HG02759 (cell line): ENCODE data around the gene SETD6.
A peak's percentile ranks its signal among the peaks of the same experiment; 100 is the strongest.

Experiments
- ATAC-seq: cut with Tn5 transposase; IDR thresholded peaks from one replicate; pipeline ENCODE4 v1.9.1; 2021; ENCODE audit warnings: mild to moderate bottlenecking, moderate library complexity; ENCODE audit not compliant: unreplicated experiment

The SETD6 gene

GRCh38 chr16:58507963-58508670 lies 7.2 kb upstream of the SETD6 start:
- no peak for ATAC-seq

GRCh38 chr16:58508671-58509251 lies 6.6 kb upstream of the SETD6 start:
- ATAC-seq: no peak

GRCh38 chr16:58509256-58510096 lies 5.8 kb upstream of the SETD6 start:
- no peak for ATAC-seq

GRCh38 chr16:58510097-58510775 lies 5.1 kb upstream of the SETD6 start:
- no peak for ATAC-seq

GRCh38 chr16:58510776-58511628 lies 4.3 kb upstream of the SETD6 start:
- ATAC-seq: no peak

GRCh38 chr16:58511933-58512815 lies 3.1 kb upstream of the SETD6 start:
- peak; percentile 32 for ATAC-seq

- no peak for ATAC-seq
Measured at GRCh38 chr16:58513874-58514273, 1.4 kb upstream of the SETD6 start.

GRCh38 chr16:58515871-58516767 lies 802 bp downstream of the SETD6 start:
- peak; percentile 44 for ATAC-seq

GRCh38 chr16:58516768-58517107 lies 1.4 kb downstream of the SETD6 start:
- no peak for ATAC-seq

- ATAC-seq: peak; percentile 35
Measured at GRCh38 chr16:58518083-58518979, 3.0 kb downstream of the SETD6 start.

GRCh38 chr16:58518980-58519368 lies 3.7 kb downstream of the SETD6 start:
- ATAC-seq: no peak

- no peak for ATAC-seq
Measured at GRCh38 chr16:58519707-58520106, 4.4 kb downstream of the SETD6 start.

GRCh38 chr16:58530179-58530578 lies 14.9 kb downstream of the SETD6 start:
- no peak for ATAC-seq

- no peak for ATAC-seq
Measured at GRCh38 chr16:58532414-58532813, 17.1 kb downstream of the SETD6 start.

- ATAC-seq: no peak
Measured at GRCh38 chr16:58533751-58534470, 18.6 kb downstream of the SETD6 start.

- no peak for ATAC-seq
Measured at GRCh38 chr16:58535100-58535499, 19.8 kb downstream of the SETD6 start.

GRCh38 chr16:58536278-58536677 lies 21.0 kb downstream of the SETD6 start:
- no peak for ATAC-seq
